Esophagus muscularis mucosa (tissue), 4 donors: ENCODE data around the gene DDX43.

Experiments
- EP300 ChIP-seq: sonication (generic); formaldehyde crosslinking; IDR thresholded peaks from one replicate; pipeline ENCODE4 v1.6.1; 2017; ENCODE audit warnings: antibody characterized with exemption
- POLR2A ChIP-seq: fragments of 450-650 bp; IDR thresholded peaks from one replicate; pipeline ENCODE4 v1.6.1; 2017; ENCODE audit warnings: antibody characterized with exemption, moderate library complexity, mild to moderate bottlenecking, low read depth
- POLR2AphosphoS5 ChIP-seq, 2 donors: sonication (generic); formaldehyde crosslinking; IDR thresholded peaks; one replicate each; pipeline ENCODE4 v1.6.1; 2017; ENCODE audit warnings: antibody characterized with exemption in 2 of 2
- TF ChIP-seq, protein P1 (sequence below), 3 experiments: fragments of 200-600 bp in 2 of 3; fragments of 450-650 bp in 1 of 3; sonication (generic) in 2 of 3; IDR thresholded peaks; one replicate each; pipeline ENCODE4 v1.5.1; 2017 to 2019; ENCODE audit warnings: antibody characterized with exemption in 3 of 3, mild to moderate bottlenecking in 2 of 3, moderate library complexity in 1 of 3

DNA sequence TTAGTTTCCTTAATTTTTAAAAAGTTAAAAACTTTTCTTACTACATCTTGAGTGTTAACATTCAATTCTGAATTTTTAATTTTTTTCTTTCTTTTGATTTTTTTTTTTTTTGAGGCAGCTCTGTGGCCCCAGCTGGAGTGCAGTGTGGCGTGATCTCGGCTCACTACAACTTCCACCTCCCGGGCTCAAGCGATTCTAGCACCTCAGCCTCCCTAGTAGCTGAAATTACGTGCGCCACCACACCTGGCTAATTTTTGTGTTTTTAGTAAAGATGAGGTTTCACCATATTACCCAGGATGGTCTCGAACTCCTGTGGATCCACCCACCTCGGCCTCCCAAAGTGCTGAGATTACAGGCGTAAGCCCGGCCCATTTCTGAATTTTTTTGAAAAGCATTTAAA lies 1.2 kb downstream of the DDX43 start:
- TF ChIP-seq POLR2A (no peak), POLR2AphosphoS5 (IDR thresholded peaks at IDR 0.05) (no peak), EP300 (no peak)
- TF ChIP-seq, protein P1, sequence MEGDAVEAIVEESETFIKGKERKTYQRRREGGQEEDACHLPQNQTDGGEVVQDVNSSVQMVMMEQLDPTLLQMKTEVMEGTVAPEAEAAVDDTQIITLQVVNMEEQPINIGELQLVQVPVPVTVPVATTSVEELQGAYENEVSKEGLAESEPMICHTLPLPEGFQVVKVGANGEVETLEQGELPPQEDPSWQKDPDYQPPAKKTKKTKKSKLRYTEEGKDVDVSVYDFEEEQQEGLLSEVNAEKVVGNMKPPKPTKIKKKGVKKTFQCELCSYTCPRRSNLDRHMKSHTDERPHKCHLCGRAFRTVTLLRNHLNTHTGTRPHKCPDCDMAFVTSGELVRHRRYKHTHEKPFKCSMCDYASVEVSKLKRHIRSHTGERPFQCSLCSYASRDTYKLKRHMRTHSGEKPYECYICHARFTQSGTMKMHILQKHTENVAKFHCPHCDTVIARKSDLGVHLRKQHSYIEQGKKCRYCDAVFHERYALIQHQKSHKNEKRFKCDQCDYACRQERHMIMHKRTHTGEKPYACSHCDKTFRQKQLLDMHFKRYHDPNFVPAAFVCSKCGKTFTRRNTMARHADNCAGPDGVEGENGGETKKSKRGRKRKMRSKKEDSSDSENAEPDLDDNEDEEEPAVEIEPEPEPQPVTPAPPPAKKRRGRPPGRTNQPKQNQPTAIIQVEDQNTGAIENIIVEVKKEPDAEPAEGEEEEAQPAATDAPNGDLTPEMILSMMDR (IDR thresholded peaks at IDR 0.05): no peak
